Sciatic nerve (tissue), 2 donors: ENCODE data around the gene PLCE1. TPM values are rescaled to one million over a fixed set of nuclear protein-coding genes. Genes with fewer than 3 reads are reported as not detected.

Source experiments
- ATAC-seq: fragments of 200-7000 bp; cut with Tn5 transposase; one replicate; pipeline ENCODE4 v1.9.1; 2020; ENCODE audit warnings: mild to moderate bottlenecking, moderate library complexity
- DNase-seq: peaks from one replicate; pipeline ENCODE4 v3.0.0-alpha.2; 2020; ENCODE audit warnings: low spot score
- intact Hi-C: fragments of 100-400 bp; cut with DNase I; formaldehyde crosslinking; loops from one replicate; pipeline ENCODE4 v1.14.2; 2022
- total RNA-seq: library from RNA; stranded (reverse); fragmentation: NEBNext Ultra II Directional; extraction: Animal tissue kit (Norgen Biotek cat#: 25700); gene quantifications from one replicate; pipeline ENCODE4 v1.2.1, GENCODE V29; 2021
- donor health status: DM: no; HTN: no; CAD: no.
- donor health status: DM: no; HTN: no; CAD: no.

PLCE1 gene
- total RNA-seq, 1 donor from 2014 or later, result 16.9 TPM

GRCh38 chr10:93991596-93992284 lies 2.0 kb upstream of the PLCE1 start:
- intact Hi-C loops, result no loop called here
- peak; percentile 70 for DNase-seq
- peak; percentile 89 for ATAC-seq

DNA sequence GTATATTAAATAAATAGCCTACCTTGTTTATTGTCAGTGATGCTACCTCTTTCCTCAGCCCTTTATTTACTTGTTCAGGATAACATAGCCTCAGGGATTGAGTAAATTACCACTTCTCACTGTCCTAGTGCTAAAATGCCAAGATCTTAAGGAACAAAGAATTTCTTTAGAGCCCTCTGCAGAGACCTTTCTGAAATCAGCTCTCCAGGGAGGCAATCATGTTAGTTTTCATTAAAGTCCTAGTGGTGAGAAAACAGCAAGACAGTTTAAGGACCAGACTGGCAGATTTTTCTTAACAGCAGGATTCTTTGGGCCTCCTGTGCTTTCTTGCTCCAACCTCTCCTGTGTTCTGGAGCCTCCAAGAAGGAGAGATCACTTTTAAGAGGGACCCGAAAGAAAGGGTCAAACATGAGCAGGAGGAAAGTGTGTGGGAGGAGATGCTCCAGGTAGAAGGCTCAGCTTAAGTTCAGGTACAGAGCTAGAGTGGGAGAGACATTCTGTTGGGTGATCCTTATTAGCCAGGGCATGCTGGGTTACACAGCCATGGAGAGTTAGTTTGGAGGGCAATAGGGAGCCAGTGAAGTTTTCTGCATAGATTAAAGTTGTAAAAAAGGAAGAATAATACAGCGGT lies 1.2 kb upstream of the PLCE1 start:
- intact Hi-C loops, result no loop called here
- ATAC-seq (peak; percentile 19), DNase-seq (no peak)

GRCh38 chr10:93993414-93993781 lies 333 bp upstream of the PLCE1 start:
- ATAC-seq, result no peak
- no peak for DNase-seq
- intact Hi-C loops, result no loop called here

- DNase-seq (no peak), ATAC-seq (no peak)
- intact Hi-C loops, result no loop called here
Observed at GRCh38 chr10:93994438-93994801, 689 bp downstream of the PLCE1 start.

DNA sequence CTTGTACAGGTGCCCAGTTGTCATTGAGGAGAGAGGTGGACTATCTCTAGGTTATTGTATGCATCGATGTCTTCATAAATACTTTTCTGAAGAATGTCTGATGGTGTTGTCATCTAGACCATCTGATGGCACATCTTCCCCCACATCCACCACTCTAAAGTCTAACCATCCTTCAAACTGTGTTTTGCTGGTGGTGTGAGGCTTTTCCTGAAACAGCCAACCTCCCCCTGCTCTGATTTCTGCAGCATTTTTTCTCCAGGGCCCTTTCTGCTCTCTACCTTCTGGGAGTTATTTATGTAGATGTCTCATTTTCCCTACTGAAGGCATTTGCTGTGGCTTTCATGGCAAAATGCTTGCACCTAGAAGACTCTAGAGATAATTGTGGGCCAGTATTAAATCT lies 1.5 kb downstream of the PLCE1 start:
- no peak for ATAC-seq
- intact Hi-C loops, result no loop called here
- no peak for DNase-seq

DNA sequence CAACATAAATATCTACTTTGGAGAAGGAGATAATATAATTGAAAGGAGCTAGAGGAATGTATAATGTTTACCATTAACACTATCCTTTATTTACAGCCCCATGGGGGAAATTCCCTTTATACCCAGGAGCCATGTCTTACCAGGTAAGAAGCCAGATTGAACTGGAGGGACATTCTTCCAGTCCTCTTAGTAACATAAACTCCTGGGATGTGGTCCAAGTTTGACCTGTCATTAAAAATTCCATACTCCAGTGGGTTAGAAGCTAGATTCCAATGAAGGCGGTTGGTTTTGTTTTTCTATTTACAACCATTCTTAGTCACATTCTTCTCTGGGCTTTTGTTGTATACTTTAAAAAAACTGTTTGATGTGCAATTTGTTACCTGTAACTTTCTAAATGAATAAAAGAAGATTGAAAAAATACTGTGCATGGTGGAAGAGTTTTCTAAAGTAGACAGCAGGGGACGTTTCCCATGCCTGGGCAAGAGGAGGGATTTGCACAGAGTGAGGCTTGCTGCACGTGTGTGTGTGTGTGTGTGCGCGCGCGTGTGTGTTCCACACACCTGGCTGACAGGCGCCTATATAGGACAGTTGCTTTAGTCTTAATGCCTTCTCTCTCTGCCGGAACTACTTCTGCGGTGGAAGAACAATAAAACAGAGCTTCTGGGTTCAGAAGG lies 2.0 kb downstream of the PLCE1 start:
- ATAC-seq, result no peak
- intact Hi-C loops, result no loop called here
- DNase-seq, result no peak

DNA sequence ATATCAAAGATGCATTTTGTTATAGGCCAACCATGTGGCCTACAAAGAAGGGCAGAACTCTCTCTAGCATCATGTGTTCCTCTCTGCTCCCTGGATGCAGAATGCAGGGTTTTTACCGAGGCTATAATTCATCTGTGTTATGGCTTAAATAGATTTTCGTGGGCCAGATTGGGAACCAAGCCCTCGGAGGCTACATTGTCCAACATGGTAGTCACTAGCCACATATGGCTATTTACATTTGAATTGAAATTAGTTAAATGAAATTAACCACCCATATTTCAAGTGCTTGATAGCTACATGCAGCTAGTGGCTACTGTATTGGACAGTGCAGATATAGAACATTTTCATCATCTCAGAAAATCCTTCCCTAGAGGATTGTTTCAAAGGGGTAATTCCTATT lies 2.8 kb downstream of the PLCE1 start:
- DNase-seq (no peak), ATAC-seq (no peak)
- intact Hi-C loops, result no loop called here

GRCh38 chr10:93997546-93997945 lies 3.8 kb downstream of the PLCE1 start:
- intact Hi-C loops, result no loop called here
- ATAC-seq (no peak), DNase-seq (no peak)

GRCh38 chr10:93999401-93999851 lies 5.7 kb downstream of the PLCE1 start:
- intact Hi-C loops, result no loop called here
- ATAC-seq, result peak; percentile 92
- peak; percentile 69 for DNase-seq

- no peak for ATAC-seq
- intact Hi-C loops, result no loop called here
Observed at GRCh38 chr10:94000638-94001415, 7.1 kb downstream of the PLCE1 start.

DNA sequence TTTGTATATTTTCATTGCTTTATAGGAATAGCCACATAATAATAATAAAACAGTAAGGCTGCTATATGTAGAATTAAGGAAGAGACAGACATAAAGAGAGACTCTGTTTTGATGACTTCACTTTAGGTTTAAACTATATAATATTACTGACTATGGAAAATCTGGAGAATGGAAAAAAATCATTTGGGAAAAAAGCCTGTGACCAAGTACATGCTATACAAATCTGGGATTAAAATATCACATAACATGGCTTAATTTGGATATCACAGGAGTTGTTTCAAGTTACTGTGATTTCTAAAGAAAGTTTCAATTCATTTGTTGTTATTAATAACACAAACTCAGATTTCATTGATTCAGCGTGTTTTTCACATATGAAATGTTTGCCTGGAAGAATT lies 7.7 kb downstream of the PLCE1 start:
- ATAC-seq (no peak), DNase-seq (no peak)
- intact Hi-C loops, result no loop called here

More at GRCh38 chr10:94000638-94001415, 7.1 kb downstream of the PLCE1 start:
- DNase-seq, result no peak

GRCh38 chr10:94002156-94002555 lies 8.4 kb downstream of the PLCE1 start:
- intact Hi-C loops, result no loop called here
- no peak for DNase-seq
- ATAC-seq, result no peak

DNA sequence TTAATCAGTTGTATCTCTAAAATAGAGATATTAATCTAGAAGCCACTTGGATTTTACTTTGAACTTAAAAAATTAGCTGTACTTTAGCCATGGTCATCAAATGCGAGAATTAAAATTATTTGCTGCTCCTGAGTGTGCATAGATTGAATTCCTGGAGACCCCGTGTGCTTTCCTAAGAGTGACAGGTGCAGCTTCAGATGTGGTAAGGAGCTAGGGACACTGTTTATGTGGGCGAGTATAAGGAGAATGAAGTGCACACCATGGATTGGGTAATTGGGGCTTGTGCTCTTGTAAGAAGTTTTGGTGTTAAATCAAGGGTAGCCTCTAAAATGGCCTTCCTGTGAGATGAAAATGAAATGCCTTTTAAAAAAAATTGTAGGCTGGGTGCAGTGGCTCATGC lies 9.8 kb downstream of the PLCE1 start:
- intact Hi-C loops, result no loop called here
- no peak for DNase-seq

GRCh38 chr10:94005050-94005449 lies 11.3 kb downstream of the PLCE1 start:
- intact Hi-C loops, result no loop called here
- no peak for ATAC-seq

More for the DNA sequence above, 9.8 kb downstream of the PLCE1 start:
- ATAC-seq, result no peak

DNA sequence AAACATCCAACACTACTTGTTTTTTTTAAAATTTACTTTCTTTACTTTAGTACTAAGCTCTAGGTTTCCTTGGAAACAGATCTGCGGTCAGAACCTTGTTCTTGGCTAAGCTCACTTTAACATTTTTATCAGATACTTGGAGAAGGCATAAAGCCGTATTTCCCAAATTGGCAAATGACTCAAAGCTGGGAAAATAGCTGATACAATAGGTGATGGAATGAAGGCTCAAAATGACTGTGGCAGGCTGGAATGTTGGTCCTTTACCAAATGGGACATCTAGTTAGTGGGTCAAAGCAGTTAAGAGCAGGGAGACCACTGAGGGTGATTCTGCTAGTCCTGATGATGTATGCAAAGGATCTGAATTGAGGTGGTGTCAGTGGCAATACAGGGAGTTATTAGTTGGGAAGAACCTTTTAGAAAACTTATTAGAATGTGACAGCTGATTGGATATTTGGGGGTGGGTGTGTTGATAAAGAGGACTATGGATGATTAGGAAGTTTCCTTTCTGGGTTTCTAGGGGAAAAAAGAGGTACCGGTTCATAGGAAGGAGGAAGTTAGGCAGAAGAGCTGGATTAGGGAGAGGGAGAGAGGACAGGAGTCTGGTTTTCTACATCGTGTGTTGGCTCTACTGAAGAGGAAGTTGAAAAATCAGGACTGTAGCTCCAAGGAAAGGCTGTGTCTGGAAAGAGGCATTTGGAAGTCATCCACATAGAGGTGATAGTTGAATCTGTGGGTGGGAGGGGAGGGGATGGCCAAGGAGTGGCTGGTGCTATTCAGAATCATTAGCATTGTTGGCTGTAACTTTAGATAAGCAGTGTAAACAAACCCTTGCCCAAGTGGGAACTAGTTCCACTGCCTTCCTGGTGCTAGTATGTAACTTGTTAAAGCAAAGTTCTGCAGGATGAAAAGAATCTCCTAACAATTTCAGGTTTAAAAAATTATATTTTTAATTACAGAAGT lies 13.1 kb downstream of the PLCE1 start:
- no peak for DNase-seq
- ATAC-seq, result peak; percentile 68
- intact Hi-C loops, result no loop called here

More at GRCh38 chr10:94005050-94005449, 11.3 kb downstream of the PLCE1 start:
- DNase-seq, result no peak

- intact Hi-C loops, result no loop called here
- DNase-seq (no peak), ATAC-seq (no peak)
Observed at GRCh38 chr10:94008526-94008925, 14.8 kb downstream of the PLCE1 start.

DNA sequence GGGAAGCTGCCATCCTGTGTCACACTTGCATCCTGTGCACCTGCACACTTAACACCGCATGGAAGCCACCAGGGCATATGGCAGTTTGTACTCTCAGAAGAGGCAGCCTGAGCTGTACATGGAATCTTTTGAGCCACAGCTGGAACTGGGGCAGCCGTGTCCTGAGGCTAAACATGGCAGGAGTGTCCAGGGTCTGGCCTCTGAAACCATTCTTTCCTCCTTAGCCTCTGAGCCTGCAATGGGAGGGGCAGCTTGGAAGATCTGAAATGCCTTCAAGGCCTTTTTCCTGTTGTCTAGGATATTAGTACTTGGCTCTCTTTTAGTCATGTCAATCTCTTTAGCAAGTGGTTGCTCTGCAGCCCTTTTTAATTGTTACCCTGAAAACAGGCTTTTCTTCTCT lies 16.4 kb downstream of the PLCE1 start:
- intact Hi-C loops, result no loop called here
- no peak for ATAC-seq
- no peak for DNase-seq

- DNase-seq, result no peak
- no peak for ATAC-seq
- intact Hi-C loops, result no loop called here
Observed at GRCh38 chr10:94010886-94011285, 17.2 kb downstream of the PLCE1 start.

DNA sequence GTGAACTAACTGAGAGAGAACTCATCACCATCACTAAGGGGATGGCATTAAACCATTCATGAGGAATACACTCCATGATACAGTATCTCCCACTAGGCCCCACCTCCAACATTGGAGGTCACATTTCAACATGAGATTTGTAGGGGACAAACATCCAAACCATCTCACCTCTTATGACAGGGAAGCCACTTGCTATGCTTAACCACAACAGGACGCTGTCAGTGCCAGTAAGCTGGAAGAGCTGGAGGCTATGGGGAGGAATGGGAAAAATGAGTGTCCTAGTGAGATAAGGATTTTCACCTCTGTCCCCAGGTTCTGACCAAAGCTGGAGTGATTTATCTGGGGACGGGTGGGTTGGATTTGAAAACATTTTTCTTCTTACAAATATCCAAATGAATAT lies 17.6 kb downstream of the PLCE1 start:
- intact Hi-C loops, result no loop called here
- ATAC-seq (no peak), DNase-seq (no peak)
